GM21619 (cell line): ENCODE data around the gene GPR17.

Source experiments
- ATAC-seq: cut with Tn5 transposase; IDR thresholded peaks from one replicate; pipeline ENCODE4 v1.9.1; 2021; ENCODE audit not compliant: unreplicated experiment

The GPR17 gene

GRCh38 chr2:127614246-127614645 lies 31.7 kb upstream of the GPR17 start:
- ATAC-seq, result no peak

GRCh38 chr2:127614731-127615130 lies 31.2 kb upstream of the GPR17 start:
- no peak for ATAC-seq

- ATAC-seq, result no peak
Measured at GRCh38 chr2:127615511-127616166, 30.3 kb upstream of the GPR17 start.

GRCh38 chr2:127618551-127619202 lies 27.3 kb upstream of the GPR17 start:
- ATAC-seq, result no peak

GRCh38 chr2:127619203-127619590 lies 26.8 kb upstream of the GPR17 start:
- ATAC-seq, result no peak

- ATAC-seq, result no peak
Measured at GRCh38 chr2:127619877-127620705, 25.9 kb upstream of the GPR17 start.

- no peak for ATAC-seq
Measured at GRCh38 chr2:127620866-127621265, 25.1 kb upstream of the GPR17 start.

- ATAC-seq, result no peak
Measured at GRCh38 chr2:127621981-127622431, 23.9 kb upstream of the GPR17 start.

- ATAC-seq, result no peak
Measured at GRCh38 chr2:127622561-127623387, 23.2 kb upstream of the GPR17 start.

- no peak for ATAC-seq
Measured at GRCh38 chr2:127623388-127624319, 22.3 kb upstream of the GPR17 start.

GRCh38 chr2:127624320-127624755 lies 21.6 kb upstream of the GPR17 start:
- ATAC-seq, result no peak

GRCh38 chr2:127624756-127625571 lies 21.0 kb upstream of the GPR17 start:
- no peak for ATAC-seq

GRCh38 chr2:127625572-127625951 lies 20.4 kb upstream of the GPR17 start:
- ATAC-seq, result no peak

- ATAC-seq, result no peak
Measured at GRCh38 chr2:127626175-127626574, 19.8 kb upstream of the GPR17 start.

- no peak for ATAC-seq
Measured at GRCh38 chr2:127626917-127627739, 18.8 kb upstream of the GPR17 start.

GRCh38 chr2:127627740-127628571 lies 18.0 kb upstream of the GPR17 start:
- no peak for ATAC-seq
